NCI-H128 (cell line): ENCODE data around the gene CTNNBL1.

ENCODE experiments used
- DNase-seq: peaks from one replicate; lab custom pipeline; 2025; ENCODE audit not compliant: unreplicated experiment; lab: John Stamatoyannopoulos, UW

CTNNBL1 gene

GRCh38 chr20:37913567-37914366 is 219.9 kb downstream of the CTNNBL1 start:
- DNase-seq: no peak

GRCh38 chr20:37914367-37914671 is 220.5 kb downstream of the CTNNBL1 start:
- DNase-seq: no peak

- no peak for DNase-seq
These were observed 221.0 kb downstream of the CTNNBL1 start for GRCh38 chr20:37914672-37915433.

GRCh38 chr20:37915434-37915787 is 221.6 kb downstream of the CTNNBL1 start:
- no peak for DNase-seq

GRCh38 chr20:37915800-37916570 is 222.2 kb downstream of the CTNNBL1 start:
- DNase-seq: no peak

- no peak for DNase-seq
These were observed 223.6 kb downstream of the CTNNBL1 start for GRCh38 chr20:37917461-37917860.

GRCh38 chr20:37918035-37918434 is 224.2 kb downstream of the CTNNBL1 start:
- no peak for DNase-seq

GRCh38 chr20:37919389-37920040 is 225.7 kb downstream of the CTNNBL1 start:
- no peak for DNase-seq

- DNase-seq: no peak
These were observed 226.4 kb downstream of the CTNNBL1 start for GRCh38 chr20:37920270-37920669.

GRCh38 chr20:37920679-37921322 is 227.0 kb downstream of the CTNNBL1 start:
- no peak for DNase-seq

- no peak for DNase-seq
These were observed 227.6 kb downstream of the CTNNBL1 start for GRCh38 chr20:37921341-37921929.
